ENCODE measurements around the gene NENF. TPM values are rescaled to one million over a fixed set of nuclear protein-coding genes. Genes with fewer than 3 reads are reported as not detected.
"Not testable (repeated sequence)": the region's sequence is repeated elsewhere in the genome, so short reads cannot be mapped to it uniquely, and the experiment has no call there.

The NENF gene
- total and polyA plus RNA-seq, 4 donors = 6.6 to 44.3 (median 16.0) TPM

DNA sequence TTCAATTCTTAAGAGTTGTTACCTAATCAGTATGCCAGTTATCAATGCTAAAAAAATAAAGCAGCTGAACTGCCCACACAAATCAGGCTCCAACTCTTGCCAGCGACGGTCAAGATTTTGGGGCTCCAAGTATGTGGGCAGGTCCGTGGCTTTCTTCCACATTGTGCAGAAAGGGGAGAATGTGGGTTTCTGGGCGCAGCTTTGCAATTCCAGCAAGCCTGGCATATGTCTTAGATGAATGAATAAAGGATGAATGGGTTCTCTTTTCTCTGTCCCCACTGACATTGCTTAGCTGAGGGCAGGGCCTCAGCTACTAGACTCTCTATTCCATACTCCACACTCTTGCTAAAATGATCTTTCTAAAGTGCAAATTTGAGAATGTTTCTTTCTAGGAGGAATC lies 42.4 kb downstream of the NENF start:
- H3K9ac ChIP-seq (ENCODE audit: low read depth in 1 of 2, low read length in 2 of 2) = no peak overlapping the region
- H3K4me1 ChIP-seq (ENCODE audit: control insufficient read depth in 4 of 4, insufficient read depth in 4 of 4, low read length in 3 of 4) = no peaks in the 10 kb centered on the region
- H3K36me3 ChIP-seq (ENCODE audit: control insufficient read depth in 4 of 4, insufficient read depth in 3 of 4, low read depth in 1 of 4, low read length in 3 of 4) = no peaks in the 10 kb centered on the region
- H3K4me3 ChIP-seq (ENCODE audit: low read depth in 1 of 3, low read length in 3 of 3) = no peak overlapping the region
- no peak for DNase-seq (ENCODE audit: low spot score)
- TF ChIP-seq RAD21 (IDR thresholded peaks at IDR 0.05) = no peak
- no peak for TF ChIP-seq NR2F2 (IDR thresholded peaks at IDR 0.05)
- no peak for TF ChIP-seq RXRA (IDR thresholded peaks at IDR 0.05)
- no peak for TF ChIP-seq GABPA (IDR thresholded peaks at IDR 0.05 in 1 of 2, conservative IDR thresholded peaks at IDR 0.05 in 1 of 2)
- TF ChIP-seq TAF1 (conservative IDR thresholded peaks at IDR 0.05) = no peak
- TF ChIP-seq HNF4A (conservative IDR thresholded peaks at IDR 0.05) = no peak
- TF ChIP-seq, protein P1, sequence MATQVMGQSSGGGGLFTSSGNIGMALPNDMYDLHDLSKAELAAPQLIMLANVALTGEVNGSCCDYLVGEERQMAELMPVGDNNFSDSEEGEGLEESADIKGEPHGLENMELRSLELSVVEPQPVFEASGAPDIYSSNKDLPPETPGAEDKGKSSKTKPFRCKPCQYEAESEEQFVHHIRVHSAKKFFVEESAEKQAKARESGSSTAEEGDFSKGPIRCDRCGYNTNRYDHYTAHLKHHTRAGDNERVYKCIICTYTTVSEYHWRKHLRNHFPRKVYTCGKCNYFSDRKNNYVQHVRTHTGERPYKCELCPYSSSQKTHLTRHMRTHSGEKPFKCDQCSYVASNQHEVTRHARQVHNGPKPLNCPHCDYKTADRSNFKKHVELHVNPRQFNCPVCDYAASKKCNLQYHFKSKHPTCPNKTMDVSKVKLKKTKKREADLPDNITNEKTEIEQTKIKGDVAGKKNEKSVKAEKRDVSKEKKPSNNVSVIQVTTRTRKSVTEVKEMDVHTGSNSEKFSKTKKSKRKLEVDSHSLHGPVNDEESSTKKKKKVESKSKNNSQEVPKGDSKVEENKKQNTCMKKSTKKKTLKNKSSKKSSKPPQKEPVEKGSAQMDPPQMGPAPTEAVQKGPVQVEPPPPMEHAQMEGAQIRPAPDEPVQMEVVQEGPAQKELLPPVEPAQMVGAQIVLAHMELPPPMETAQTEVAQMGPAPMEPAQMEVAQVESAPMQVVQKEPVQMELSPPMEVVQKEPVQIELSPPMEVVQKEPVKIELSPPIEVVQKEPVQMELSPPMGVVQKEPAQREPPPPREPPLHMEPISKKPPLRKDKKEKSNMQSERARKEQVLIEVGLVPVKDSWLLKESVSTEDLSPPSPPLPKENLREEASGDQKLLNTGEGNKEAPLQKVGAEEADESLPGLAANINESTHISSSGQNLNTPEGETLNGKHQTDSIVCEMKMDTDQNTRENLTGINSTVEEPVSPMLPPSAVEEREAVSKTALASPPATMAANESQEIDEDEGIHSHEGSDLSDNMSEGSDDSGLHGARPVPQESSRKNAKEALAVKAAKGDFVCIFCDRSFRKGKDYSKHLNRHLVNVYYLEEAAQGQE (IDR thresholded peaks at IDR 0.05) = no peak
- TF ChIP-seq, protein P2, sequence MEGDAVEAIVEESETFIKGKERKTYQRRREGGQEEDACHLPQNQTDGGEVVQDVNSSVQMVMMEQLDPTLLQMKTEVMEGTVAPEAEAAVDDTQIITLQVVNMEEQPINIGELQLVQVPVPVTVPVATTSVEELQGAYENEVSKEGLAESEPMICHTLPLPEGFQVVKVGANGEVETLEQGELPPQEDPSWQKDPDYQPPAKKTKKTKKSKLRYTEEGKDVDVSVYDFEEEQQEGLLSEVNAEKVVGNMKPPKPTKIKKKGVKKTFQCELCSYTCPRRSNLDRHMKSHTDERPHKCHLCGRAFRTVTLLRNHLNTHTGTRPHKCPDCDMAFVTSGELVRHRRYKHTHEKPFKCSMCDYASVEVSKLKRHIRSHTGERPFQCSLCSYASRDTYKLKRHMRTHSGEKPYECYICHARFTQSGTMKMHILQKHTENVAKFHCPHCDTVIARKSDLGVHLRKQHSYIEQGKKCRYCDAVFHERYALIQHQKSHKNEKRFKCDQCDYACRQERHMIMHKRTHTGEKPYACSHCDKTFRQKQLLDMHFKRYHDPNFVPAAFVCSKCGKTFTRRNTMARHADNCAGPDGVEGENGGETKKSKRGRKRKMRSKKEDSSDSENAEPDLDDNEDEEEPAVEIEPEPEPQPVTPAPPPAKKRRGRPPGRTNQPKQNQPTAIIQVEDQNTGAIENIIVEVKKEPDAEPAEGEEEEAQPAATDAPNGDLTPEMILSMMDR (IDR thresholded peaks at IDR 0.05; ENCODE audit: low read depth, low read length, missing input control) = no peak
- no peak for TF ChIP-seq FOXA2 (IDR thresholded peaks at IDR 0.05)
- TF ChIP-seq EGR1 (IDR thresholded peaks at IDR 0.05; ENCODE audit: low read depth in 2 of 2) = no peak
- no peak for TF ChIP-seq SP1 (IDR thresholded peaks at IDR 0.05)
- no peaks in the 10 kb centered on the region for H3K9me3 ChIP-seq (ENCODE audit: control insufficient read depth in 4 of 4, low read length in 3 of 4)
- H3K27me3 ChIP-seq (ENCODE audit: control insufficient read depth in 4 of 4, insufficient read depth in 4 of 4, low read length in 3 of 4) = no peaks in the 10 kb centered on the region
- no peak overlapping the region for H3K27ac ChIP-seq (ENCODE audit: low read depth in 1 of 2, low read length in 2 of 2)
- WGBS = 88% methylated on average over 4 of the region's 4 CpGs

DNA sequence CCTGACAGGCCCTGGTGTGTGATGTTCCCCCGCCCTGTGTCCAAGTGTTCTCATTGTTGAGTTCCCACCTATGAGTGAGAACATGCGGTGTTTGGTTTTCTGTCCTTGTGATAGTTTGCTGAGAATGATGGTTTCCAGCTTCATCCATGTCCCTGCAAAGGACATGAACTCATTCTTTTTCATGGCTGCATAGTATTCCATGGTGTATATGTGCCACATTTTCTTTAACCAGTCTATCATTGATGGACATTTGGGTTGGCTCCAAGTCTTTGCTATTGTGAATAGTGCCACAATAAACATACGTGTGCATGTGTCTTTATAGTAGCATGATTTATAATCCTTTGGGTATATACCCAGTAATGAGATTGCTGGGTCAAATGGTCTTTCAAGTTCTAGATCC lies 43.1 kb downstream of the NENF start:
- not testable (repeated sequence) for H3K4me1 ChIP-seq (ENCODE audit: control insufficient read depth in 4 of 4, insufficient read depth in 4 of 4, low read length in 3 of 4); H3K9me3 ChIP-seq (ENCODE audit: control insufficient read depth in 4 of 4, low read length in 3 of 4); H3K9ac ChIP-seq (ENCODE audit: low read depth in 1 of 2, low read length in 2 of 2); DNase-seq (ENCODE audit: low spot score); H3K27ac ChIP-seq (ENCODE audit: low read depth in 1 of 2, low read length in 2 of 2); H3K36me3 ChIP-seq (ENCODE audit: control insufficient read depth in 4 of 4, insufficient read depth in 3 of 4, low read depth in 1 of 4, low read length in 3 of 4); H3K4me3 ChIP-seq (ENCODE audit: low read depth in 1 of 3, low read length in 3 of 3); H3K27me3 ChIP-seq (ENCODE audit: control insufficient read depth in 4 of 4, insufficient read depth in 4 of 4, low read length in 3 of 4)
- WGBS = 92% methylated on average over 3 of the region's 3 CpGs

DNA sequence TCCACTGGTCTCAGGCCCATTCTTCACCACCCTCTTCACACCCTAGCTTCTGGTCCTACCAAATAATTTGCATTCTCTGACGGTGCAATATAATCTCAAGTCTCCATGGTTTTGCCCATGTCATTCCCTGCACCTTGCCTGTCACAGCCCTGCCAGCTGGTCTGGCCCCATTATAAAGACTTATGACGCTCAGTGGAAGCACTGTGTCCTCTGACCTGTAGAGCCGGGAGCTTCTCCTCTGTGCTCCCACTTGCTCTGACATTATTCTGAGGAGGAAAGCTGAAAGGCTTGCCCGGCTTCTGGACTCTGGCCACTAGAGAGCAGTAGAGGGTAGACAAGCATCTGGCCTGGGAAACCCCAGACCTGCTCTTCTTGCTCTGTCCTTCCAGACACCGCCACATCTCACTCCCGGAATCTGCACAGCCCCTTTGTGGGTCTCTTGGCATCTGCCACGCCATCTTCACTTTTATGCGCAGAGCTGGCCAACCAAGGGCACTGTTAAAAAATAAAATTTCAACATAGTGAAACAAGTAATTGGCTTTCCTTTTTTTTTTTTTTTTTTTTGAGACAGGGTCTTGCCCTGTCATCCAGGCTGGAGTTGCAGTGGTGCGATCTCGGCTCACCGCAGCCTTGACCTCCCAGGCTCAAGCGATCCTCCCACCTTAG lies 44.4 kb downstream of the NENF start:
- Histone ChIP-seq H3K9me3 (ENCODE audit: control insufficient read depth in 4 of 4, low read length in 3 of 4) (no peaks in the 10 kb centered on the region), H3K27ac (ENCODE audit: low read depth in 1 of 2, low read length in 2 of 2) (no peak overlapping the region), H3K9ac (ENCODE audit: low read depth in 1 of 2, low read length in 2 of 2) (no peak overlapping the region), H3K4me3 (ENCODE audit: low read depth in 1 of 3, low read length in 3 of 3) (no peak overlapping the region), H3K27me3 (ENCODE audit: control insufficient read depth in 4 of 4, insufficient read depth in 4 of 4, low read length in 3 of 4) (no peaks in the 10 kb centered on the region), H3K36me3 (ENCODE audit: control insufficient read depth in 4 of 4, insufficient read depth in 3 of 4, low read depth in 1 of 4, low read length in 3 of 4) (no peaks in the 10 kb centered on the region), H3K4me1 (ENCODE audit: control insufficient read depth in 4 of 4, insufficient read depth in 4 of 4, low read length in 3 of 4) (no peaks in the 10 kb centered on the region)
- WGBS = 29% methylated on average over 12 of the region's 12 CpGs
- peak; percentile 71 for DNase-seq (ENCODE audit: low spot score)
- TF ChIP-seq, protein P3, sequence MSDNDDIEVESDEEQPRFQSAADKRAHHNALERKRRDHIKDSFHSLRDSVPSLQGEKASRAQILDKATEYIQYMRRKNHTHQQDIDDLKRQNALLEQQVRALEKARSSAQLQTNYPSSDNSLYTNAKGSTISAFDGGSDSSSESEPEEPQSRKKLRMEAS (IDR thresholded peaks at IDR 0.05) = no peak
- TF ChIP-seq RXRA (IDR thresholded peaks at IDR 0.05) = peak in 1 of 2 donors; percentile 42
- TF ChIP-seq NR2F2 (IDR thresholded peaks at IDR 0.05) = no peak
- TF ChIP-seq, protein P2 (IDR thresholded peaks at IDR 0.05; ENCODE audit: low read depth, low read length, missing input control) = peak; percentile 94
- no peak for TF ChIP-seq FOXA2 (IDR thresholded peaks at IDR 0.05)
- peak in 1 of 2 donors; percentile 25 for TF ChIP-seq HNF4A (conservative IDR thresholded peaks at IDR 0.05)
- TF ChIP-seq SP1 (IDR thresholded peaks at IDR 0.05) = no peak
- no peak for TF ChIP-seq JUND (IDR thresholded peaks at IDR 0.05)
- TF ChIP-seq, protein P4, sequence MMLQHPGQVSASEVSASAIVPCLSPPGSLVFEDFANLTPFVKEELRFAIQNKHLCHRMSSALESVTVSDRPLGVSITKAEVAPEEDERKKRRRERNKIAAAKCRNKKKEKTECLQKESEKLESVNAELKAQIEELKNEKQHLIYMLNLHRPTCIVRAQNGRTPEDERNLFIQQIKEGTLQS (IDR thresholded peaks at IDR 0.05) = peak; percentile 31
- TF ChIP-seq EGR1 (IDR thresholded peaks at IDR 0.05; ENCODE audit: low read depth in 2 of 2) = no peak
- TF ChIP-seq YY1 (IDR thresholded peaks at IDR 0.05) = peak; percentile 11
